ENCODE measurements around the gene PRELP. TPM values are rescaled to one million over a fixed set of nuclear protein-coding genes. Genes with fewer than 3 reads are reported as not detected.

Gene PRELP
- total and polyA plus RNA-seq, 2 donors (not counting 1 experiment from before 2014, with no cell fraction given), result not detected

- H3K4me3 ChIP-seq (ENCODE audit: control extremely low read depth in 1 of 5, extremely low read depth in 1 of 5, insufficient read depth in 1 of 5, low read depth in 2 of 5, low read length in 4 of 5), result no peak overlapping the region
- H3K4me1 ChIP-seq (ENCODE audit: control insufficient read depth in 2 of 2, insufficient read depth in 2 of 2, low read length in 2 of 2), result no peaks in the 10 kb centered on the region
- H3K27ac Mint-ChIP-seq, result no peak overlapping the region
- no peak overlapping the region for H3K4me2 ChIP-seq (replicated peaks; ENCODE audit: low read depth, low read length, poor library complexity, severe bottlenecking)
- 51% methylated on average over 6 of the region's 7 CpGs for WGBS (ENCODE audit: insufficient coverage)
- H3K36me3 ChIP-seq (replicated peaks in 1 of 2; ENCODE audit: control extremely low read depth in 1 of 2, control insufficient read depth in 1 of 2, extremely low read depth in 1 of 2, insufficient read depth in 2 of 2, low read length in 1 of 2), result no peaks in the 10 kb centered on the region
- no peak for TF ChIP-seq EZH2 (IDR thresholded peaks at IDR 0.05; ENCODE audit: borderline replicate concordance, insufficient read depth, low read depth, low read length, poor library complexity, severe bottlenecking)
- TF ChIP-seq CTCF (IDR thresholded peaks at IDR 0.05), result no peak
- POLR2A ChIA-PET, result interaction anchor here (1.4 kb wide), 1 partner anchor 100 kb away, joined by 6 read pairs; no protein-coding TSS in a partner anchor
- H3K79me2 ChIP-seq (ENCODE audit: control insufficient read depth, insufficient read depth, low read length), result no peaks in the 10 kb centered on the region
- H3K9ac ChIP-seq (ENCODE audit: low read length), result no peak overlapping the region
- peaks cover 0 to 7% (median 0%) of the 10 kb centered on the region in 3 donors for H3K9me3 ChIP-seq (ENCODE audit: control extremely low read depth in 1 of 3, control insufficient read depth in 2 of 3, insufficient read depth in 1 of 3, low read length in 2 of 3)
- H3K4me1 Mint-ChIP-seq, result no peaks in the 10 kb centered on the region
- H3K9me3 Mint-ChIP-seq (ENCODE audit: insufficient read depth), result peaks cover 5% of the 10 kb centered on the region
- H2AFZ ChIP-seq (ENCODE audit: insufficient read depth, low read depth, low read length, poor library complexity, severe bottlenecking), result no peak overlapping the region
- peaks cover 24% of the 10 kb centered on the region for H3K27me3 Mint-ChIP-seq
- CTCF ChIA-PET, result interaction anchor here (0.6 to 6.1 kb wide), 19 partner anchors 10 to 323 kb away, joined by 3 to 187 read pairs (median 4); no protein-coding TSS in a partner anchor
- ATAC-seq (ENCODE audit: low read depth) (peak; percentile 39), DNase-seq (peak; percentile 38)
- intact Hi-C loops (cut with micrococcal nuclease), result loop anchor here (1.0 to 2.0 kb wide), 3 partner anchors 60 to 172 kb away; no protein-coding TSS in a partner anchor
- H3K27me3 ChIP-seq (replicated peaks in 1 of 4; ENCODE audit: control extremely low read depth in 1 of 4, control insufficient read depth in 3 of 4, insufficient read depth in 4 of 4, low read length in 3 of 4), result peaks cover 0 to 15% (median 0%) of the 10 kb centered on the region in 4 experiments
- no peak overlapping the region for H3K4me3 Mint-ChIP-seq
- H4K20me1 ChIP-seq (ENCODE audit: control insufficient read depth, insufficient read depth, low read length, poor library complexity, severe bottlenecking), result no peaks in the 10 kb centered on the region
- H3K27ac ChIP-seq (ENCODE audit: low read length in 2 of 2), result no peak overlapping the region
Measured at GRCh38 chr1:203440771-203441170, 34.8 kb upstream of the PRELP start.

GRCh38 chr1:203441766-203442165, 33.8 kb upstream of the PRELP start:
- Histone ChIP-seq H4K20me1 (ENCODE audit: control insufficient read depth, insufficient read depth, low read length, poor library complexity, severe bottlenecking) (no peaks in the 10 kb centered on the region), H3K4me3 (ENCODE audit: control extremely low read depth in 1 of 5, extremely low read depth in 1 of 5, insufficient read depth in 1 of 5, low read depth in 2 of 5, low read length in 4 of 5) (no peak overlapping the region), H3K36me3 (replicated peaks in 1 of 2; ENCODE audit: control extremely low read depth in 1 of 2, control insufficient read depth in 1 of 2, extremely low read depth in 1 of 2, insufficient read depth in 2 of 2, low read length in 1 of 2) (no peaks in the 10 kb centered on the region), H3K9ac (ENCODE audit: low read length) (no peak overlapping the region), H3K4me1 (ENCODE audit: control insufficient read depth in 2 of 2, insufficient read depth in 2 of 2, low read length in 2 of 2) (no peaks in the 10 kb centered on the region), H3K27ac (ENCODE audit: low read length in 2 of 2) (no peak overlapping the region), H3K27me3 (replicated peaks in 1 of 4; ENCODE audit: control extremely low read depth in 1 of 4, control insufficient read depth in 3 of 4, insufficient read depth in 4 of 4, low read length in 3 of 4) (peaks cover 0 to 15% (median 0%) of the 10 kb centered on the region in 4 experiments), H3K9me3 (ENCODE audit: control extremely low read depth in 1 of 3, control insufficient read depth in 2 of 3, insufficient read depth in 1 of 3, low read length in 2 of 3) (peaks cover 0 to 7% (median 0%) of the 10 kb centered on the region in 3 donors), H3K4me2 (replicated peaks; ENCODE audit: low read depth, low read length, poor library complexity, severe bottlenecking) (no peak overlapping the region), H3K79me2 (ENCODE audit: control insufficient read depth, insufficient read depth, low read length) (no peaks in the 10 kb centered on the region), H2AFZ (ENCODE audit: insufficient read depth, low read depth, low read length, poor library complexity, severe bottlenecking) (no peak overlapping the region)
- Mint-ChIP-seq H3K9me3 (ENCODE audit: insufficient read depth) (peaks cover 5% of the 10 kb centered on the region), H3K4me3 (no peak overlapping the region), H3K27ac (no peak overlapping the region), H3K27me3 (peaks cover 24% of the 10 kb centered on the region), H3K4me1 (no peaks in the 10 kb centered on the region)
- no peak for DNase-seq
- ChIA-PET POLR2A (interaction anchor here (0.7 kb wide), 1 partner anchor 140 kb away, joined by 3 read pairs; no protein-coding TSS in a partner anchor), CTCF (interaction anchor here (0.8 to 6.1 kb wide), 7 partner anchors 46 to 260 kb away, joined by 3 to 187 read pairs (median 6); no protein-coding TSS in a partner anchor)
- intact Hi-C loops (cut with micrococcal nuclease), result loop anchor here (2.0 kb wide), 2 partner anchors 61 to 173 kb away; no protein-coding TSS in a partner anchor
- no peak for ATAC-seq (ENCODE audit: low read depth)
- no peak for TF ChIP-seq CTCF (IDR thresholded peaks at IDR 0.05)
- TF ChIP-seq EZH2 (IDR thresholded peaks at IDR 0.05; ENCODE audit: borderline replicate concordance, insufficient read depth, low read depth, low read length, poor library complexity, severe bottlenecking), result no peak
- 92% methylated on average over 5 of the region's 9 CpGs for WGBS (ENCODE audit: insufficient coverage)

Measured in B cell (primary cell).